HCT116 (cell line): ENCODE data around the gene CEBPA.

ENCODE experiments used
- EZH2 ChIP-seq: fragments of 200-600 bp; sonication (generic); IDR thresholded peaks from 2 replicates; pipeline ENCODE4 v1.6.1; 2017; ENCODE audit warnings: antibody characterized with exemption, mixed run types
- TF ChIP-seq, protein P1 (sequence below): IDR thresholded peaks from 2 replicates; pipeline ENCODE4 v1.6.1; 2012; ENCODE audit warnings: low read depth

DNA sequence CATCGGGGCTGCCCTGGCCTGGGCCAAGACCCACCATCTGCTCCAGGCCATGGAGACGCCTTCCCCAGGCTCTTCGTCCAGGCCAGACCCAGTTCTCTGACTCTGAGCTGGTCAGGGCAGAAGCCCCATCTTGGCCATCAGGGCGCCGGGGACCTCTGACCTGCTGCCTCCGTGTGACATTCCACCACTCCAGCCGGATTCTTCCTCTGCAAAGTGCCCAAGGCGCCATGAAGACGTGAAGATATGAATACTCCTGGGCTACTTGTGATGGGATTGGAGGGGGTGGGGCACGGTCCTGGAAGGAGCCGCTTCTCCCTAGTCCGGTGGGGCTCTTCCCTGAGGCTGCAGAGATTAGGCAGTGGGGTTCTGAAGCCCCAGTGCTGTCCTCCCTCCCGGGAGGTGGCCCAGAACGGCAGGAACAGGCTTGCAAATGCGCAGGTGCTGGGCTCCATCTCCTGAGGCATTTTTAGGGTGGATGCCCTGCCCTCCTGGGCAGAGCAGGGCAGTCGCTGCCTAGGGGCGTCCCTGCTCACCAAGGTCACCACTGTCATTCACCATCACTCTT, 50.7 kb downstream of the CEBPA start:
- TF ChIP-seq, protein P1, sequence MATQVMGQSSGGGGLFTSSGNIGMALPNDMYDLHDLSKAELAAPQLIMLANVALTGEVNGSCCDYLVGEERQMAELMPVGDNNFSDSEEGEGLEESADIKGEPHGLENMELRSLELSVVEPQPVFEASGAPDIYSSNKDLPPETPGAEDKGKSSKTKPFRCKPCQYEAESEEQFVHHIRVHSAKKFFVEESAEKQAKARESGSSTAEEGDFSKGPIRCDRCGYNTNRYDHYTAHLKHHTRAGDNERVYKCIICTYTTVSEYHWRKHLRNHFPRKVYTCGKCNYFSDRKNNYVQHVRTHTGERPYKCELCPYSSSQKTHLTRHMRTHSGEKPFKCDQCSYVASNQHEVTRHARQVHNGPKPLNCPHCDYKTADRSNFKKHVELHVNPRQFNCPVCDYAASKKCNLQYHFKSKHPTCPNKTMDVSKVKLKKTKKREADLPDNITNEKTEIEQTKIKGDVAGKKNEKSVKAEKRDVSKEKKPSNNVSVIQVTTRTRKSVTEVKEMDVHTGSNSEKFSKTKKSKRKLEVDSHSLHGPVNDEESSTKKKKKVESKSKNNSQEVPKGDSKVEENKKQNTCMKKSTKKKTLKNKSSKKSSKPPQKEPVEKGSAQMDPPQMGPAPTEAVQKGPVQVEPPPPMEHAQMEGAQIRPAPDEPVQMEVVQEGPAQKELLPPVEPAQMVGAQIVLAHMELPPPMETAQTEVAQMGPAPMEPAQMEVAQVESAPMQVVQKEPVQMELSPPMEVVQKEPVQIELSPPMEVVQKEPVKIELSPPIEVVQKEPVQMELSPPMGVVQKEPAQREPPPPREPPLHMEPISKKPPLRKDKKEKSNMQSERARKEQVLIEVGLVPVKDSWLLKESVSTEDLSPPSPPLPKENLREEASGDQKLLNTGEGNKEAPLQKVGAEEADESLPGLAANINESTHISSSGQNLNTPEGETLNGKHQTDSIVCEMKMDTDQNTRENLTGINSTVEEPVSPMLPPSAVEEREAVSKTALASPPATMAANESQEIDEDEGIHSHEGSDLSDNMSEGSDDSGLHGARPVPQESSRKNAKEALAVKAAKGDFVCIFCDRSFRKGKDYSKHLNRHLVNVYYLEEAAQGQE: no peak
- no peak for TF ChIP-seq EZH2
